ENCODE data around the gene RNF215.

Gene RNF215

GRCh38 chr22:30386960-30387827 is at the start of gene RNF215:
TSS of gene RNF215 (minus strand) at chr22:30387411. CDS start at chr22:30387313, 98 bp downstream.
- DNase-seq = peak; percentile 33

DNA sequence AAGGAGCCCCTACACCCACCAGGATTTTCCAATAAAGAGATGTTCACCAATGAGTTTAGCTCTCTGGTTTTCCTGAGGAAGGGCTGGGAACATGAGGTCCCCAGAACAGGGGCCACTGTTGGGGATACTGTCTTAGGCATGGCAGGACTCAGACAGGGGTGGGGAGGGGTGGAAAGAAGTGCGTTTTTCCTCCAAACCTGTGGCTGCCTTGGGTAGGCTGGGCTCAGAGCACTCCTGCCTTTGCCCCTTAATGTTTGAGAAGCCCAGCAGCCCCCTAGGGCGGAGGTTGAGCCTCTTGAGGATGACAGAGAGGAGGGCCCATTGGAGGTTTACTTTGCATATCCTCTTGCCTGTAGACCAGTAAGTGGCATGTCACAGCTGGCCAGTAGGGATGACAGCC is 49.0 kb upstream of the RNF215 start:
- no peak for DNase-seq

DNA sequence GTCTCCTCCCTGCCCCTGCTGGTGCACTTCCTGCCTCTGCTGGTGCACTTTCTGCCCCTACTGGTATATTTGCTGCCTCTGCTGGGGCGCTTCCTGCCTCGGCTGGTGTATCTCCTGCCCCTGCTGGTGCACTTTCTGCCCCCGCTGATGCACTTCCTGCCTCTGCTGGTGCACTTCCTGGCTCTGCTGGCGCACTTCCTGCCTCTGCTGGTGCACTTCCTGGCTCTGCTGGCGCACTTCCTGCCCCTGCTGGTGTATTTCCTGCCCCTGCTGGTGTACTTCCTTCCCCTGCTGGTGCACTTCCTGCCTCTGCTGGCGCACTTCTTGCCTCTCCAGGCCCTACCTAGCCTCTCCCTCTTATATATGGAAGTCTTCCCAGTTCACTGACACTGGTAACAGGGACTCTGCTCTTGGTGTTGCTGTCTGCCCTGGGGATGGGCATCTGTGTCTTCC is 48.5 kb upstream of the RNF215 start:
- DNase-seq = peak; percentile 49

GRCh38 chr22:30434843-30435242 is 47.6 kb upstream of the RNF215 start:
- no peak for DNase-seq

- DNase-seq = no peak
These were observed 46.6 kb upstream of the RNF215 start for GRCh38 chr22:30433773-30434172.

- no peak for DNase-seq
These were observed 46.0 kb upstream of the RNF215 start for GRCh38 chr22:30433227-30433626.

DNA sequence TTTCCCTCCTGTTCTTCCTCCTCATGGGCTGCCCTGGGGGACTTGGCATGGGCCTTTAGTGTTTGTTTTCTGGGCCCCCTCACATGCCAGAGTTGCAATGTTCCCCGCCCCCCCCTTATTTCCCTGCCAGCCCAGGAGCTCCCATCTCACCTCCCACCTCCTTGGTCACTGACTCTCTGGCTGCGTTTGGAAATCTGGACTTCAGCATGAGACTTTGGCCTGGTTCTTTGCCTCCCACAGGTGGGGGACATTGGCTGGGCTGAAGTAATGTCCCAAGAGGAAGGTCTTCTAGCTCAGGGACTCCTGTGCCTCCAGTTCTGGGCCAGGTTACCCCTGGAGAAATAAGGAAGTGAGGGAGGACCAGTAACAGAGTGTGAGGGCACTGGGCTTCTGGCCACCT is 45.3 kb upstream of the RNF215 start:
- no peak for DNase-seq

DNA sequence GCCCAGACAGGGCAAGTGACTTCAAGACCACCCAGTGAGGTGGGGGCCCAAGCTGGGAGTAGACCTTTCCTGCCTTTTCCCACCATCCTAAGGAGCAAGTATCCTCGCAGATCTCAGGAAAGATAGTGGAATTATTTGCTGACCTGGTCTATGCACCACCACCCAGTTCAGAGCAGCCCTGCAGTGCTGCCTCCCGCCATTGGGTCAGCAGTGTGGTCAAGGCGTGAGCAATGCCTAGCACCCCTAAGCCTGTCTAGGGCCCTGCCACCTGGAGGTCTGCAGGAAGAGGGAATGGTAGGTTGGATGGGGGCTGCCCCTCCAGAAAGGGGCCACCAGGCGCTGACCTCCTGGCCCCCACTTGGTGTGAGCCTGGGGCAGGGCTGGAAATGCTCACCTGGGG is 44.9 kb upstream of the RNF215 start:
- no peak for DNase-seq

DNA sequence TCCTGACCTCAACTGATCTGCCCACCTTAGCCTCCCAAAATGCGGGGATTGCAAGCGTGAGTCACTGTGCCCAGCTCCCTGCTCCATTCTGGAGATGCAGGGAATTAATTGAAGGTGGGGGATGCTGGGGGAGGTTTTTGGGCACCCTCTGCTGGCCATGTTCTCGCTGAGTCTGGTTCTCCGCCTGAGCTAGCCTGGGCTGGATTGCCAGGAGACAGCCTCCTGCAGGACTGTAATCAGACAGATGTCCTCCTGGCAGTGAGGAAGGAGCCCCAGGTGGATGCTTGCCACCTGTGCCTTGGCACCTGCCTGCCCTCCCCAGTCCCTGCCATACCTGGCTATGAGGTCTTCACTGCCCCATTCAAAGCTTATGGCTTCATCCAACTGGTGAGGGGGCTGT is 43.7 kb upstream of the RNF215 start:
- DNase-seq = no peak

DNA sequence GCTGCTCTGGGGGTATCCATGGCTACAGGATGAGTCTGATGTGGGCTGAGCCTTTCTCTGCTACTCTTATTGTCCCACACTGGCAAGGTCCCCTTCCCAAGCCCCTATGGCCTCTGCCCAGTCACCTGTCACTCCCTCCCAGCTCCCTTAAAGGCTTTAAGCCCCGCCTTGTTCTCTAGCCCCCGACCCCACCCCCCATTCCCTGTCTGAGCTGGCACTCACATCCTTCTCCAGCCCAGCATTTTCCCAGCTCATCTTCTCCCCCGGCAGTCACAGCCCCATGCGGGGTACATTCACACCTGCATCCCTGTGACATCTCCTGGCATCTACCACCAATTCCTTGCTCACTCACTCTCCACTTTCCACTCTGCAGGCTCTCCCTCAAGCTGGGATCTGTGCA is 42.7 kb upstream of the RNF215 start:
- no peak for DNase-seq

- DNase-seq = no peak
These were observed 40.7 kb upstream of the RNF215 start for GRCh38 chr22:30427871-30428270.

DNA sequence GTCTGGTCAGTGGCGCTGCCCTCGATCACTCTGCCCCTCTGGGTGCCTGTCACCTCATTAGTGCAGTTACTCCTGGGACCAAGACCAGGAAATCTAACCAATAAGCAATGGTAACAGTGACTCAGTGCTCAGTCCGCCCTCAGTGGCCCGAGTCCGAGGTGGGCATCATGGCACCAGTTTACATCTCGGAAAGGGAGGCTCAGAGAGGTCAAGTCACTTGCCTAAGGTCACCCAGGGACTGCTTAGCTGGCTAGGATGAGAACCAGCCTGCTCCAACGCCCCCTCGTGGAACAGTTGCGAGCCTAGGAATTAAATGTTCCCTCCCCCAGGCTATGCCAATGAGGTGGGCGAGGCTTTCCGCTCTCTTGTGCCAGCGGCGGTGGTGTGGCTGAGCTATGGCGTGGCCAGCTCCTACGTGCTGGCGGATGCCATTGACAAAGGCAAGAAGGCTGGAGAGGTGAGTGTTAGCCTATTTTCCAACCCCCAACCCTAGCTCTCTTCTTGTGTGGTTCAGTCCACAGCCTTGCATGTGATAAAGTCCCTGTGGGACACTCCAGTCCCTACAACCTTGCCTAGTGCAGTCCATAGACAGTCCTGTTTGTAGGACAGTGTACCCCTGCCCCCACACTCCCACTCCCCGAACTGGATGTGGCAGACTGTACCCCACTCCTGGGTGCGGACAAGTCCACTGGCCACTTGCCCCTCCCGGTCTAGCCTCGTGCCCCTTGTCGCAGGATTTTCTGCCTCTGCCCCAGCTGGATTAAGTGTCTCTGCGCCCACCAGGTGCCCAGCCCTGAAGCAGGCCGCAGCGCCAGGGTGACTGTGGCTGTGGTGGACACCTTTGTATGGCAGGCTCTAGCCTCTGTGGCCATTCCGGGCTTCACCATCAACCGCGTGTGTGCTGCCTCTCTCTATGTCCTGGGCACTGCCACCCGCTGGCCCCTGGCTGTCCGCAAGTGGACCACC is 39.5 kb upstream of the RNF215 start:
- peak; percentile 87 for DNase-seq

DNA sequence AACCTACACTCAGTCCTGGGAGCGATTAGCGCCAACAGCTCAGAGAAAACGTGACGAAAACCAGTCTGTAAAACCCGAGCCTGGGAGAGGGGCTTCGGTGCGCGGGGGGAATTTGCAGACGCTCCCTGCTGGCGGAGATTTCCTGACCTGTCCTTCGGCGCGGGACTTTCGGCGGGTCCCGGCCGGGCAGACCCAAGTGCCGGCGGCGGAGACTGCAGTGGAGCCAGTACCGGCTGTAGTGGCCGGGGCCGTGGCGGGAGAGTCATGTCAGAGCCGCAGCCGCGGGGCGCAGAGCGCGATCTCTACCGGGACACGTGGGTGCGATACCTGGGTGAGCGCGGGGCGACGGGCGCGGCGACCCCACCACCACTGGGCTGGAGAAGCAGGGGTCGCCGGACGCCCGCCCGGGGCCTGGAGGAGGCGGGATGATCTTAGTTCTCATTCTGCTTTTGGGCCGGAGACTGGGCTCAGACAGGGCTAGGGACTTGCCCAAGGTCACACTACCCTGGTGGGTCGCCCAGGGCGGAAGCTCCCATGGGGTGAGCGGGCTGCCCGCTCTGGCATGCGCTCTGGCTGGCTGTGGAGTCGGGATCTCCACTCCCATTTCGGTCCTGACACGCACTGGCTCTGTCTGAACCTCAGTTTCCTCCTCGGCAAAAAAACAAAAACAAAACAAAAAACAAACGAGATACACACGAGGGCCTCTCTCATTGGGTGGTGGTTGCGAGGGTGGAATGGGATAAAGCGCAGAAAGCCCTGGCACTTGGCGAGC is 38.6 kb upstream of the RNF215 start, which contains the start of gene MTFP1:
TSS of gene MTFP1 (plus strand) at position 153 of the 772 bp plus-strand sequence. CDS start at position 265, 112 bp downstream.
- peak; percentile 51 for DNase-seq

DNA sequence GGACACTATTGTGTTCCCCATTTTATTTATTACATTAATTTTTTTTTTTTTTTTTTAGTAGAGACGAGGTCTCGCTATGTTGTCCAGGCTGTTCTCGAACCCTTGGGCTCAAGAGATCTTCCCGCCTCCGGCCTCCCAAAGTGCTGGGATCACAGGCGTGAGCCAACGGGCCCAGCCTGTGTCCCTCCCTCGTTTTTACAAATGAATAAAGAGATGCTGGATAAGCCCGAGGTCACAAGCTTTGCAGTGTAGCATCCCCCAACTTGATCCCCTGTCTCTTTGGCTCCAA is 38.1 kb upstream of the RNF215 start:
- DNase-seq = no peak

- peak; percentile 60 for DNase-seq
These were observed 37.5 kb upstream of the RNF215 start for GRCh38 chr22:30424534-30425326.

DNA sequence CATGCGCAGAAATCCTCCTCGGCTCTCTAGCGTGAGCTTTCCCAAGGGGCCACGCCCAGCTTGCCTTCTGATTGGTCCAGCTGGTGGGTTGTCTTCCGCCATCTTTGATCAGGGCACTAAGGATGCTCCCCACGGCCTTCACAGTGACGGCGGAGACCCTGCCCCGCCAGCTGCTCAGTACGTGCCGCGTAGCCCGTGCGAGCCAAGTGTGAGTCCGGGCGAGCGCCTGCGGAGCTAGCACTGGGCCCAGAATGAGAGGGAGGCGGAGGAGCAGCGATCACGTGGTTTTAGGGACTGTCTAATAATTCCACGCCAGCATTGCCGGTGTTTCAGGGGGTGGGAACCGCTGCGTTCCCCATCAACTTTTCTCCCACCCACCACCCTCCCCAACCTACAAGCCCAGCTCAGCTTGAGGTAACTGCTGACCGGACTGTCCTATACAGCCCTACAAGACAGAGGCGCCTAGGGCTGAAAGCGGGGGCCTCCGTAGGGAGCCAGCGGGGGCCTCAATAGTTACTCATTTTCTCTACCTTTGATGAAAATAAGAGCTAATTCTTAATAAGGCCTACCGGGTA is 36.8 kb upstream of the RNF215 start:
- peak; percentile 98 for DNase-seq

GRCh38 chr22:30423301-30423958 is 36.2 kb upstream of the RNF215 start:
- DNase-seq = no peak

DNA sequence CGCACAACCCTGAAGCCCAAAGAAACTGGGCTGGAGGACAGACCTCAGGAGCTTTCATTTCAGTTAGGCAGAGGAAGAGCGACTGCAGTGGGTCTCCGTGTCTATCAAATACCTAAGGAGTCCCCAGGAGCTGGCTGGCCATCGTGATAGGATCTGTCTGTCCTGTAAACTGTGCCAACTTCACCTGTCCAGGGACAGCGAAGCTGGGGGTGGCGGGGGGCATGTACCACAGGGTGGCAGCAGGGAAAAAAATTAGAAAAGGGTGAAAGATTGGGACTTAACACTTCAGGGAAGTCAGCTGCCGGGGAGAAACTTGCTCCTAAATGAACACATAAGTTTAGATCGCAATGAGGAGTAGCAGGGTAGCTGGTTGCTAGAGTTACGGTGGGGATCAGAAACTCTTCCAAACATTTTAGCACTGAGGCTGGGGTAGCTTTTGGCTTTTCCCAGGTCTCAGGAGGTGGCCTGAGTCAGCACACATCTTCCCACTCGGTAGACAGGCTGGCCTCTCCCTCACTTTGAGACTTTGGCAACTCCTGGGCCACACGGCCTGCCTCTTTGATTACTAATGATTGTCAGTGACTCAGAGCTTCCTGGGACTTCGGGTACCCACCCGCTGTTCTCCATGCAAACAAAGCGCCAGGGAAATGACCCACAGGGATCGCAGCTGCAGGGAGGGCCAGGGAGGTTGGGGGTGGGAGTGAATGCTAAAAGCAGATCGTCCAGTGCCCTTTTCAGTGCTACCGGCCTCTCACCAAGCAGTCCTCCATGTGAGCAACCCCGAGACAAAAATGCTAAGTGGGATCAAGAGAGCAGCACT is 35.5 kb upstream of the RNF215 start:
- no peak for DNase-seq

DNA sequence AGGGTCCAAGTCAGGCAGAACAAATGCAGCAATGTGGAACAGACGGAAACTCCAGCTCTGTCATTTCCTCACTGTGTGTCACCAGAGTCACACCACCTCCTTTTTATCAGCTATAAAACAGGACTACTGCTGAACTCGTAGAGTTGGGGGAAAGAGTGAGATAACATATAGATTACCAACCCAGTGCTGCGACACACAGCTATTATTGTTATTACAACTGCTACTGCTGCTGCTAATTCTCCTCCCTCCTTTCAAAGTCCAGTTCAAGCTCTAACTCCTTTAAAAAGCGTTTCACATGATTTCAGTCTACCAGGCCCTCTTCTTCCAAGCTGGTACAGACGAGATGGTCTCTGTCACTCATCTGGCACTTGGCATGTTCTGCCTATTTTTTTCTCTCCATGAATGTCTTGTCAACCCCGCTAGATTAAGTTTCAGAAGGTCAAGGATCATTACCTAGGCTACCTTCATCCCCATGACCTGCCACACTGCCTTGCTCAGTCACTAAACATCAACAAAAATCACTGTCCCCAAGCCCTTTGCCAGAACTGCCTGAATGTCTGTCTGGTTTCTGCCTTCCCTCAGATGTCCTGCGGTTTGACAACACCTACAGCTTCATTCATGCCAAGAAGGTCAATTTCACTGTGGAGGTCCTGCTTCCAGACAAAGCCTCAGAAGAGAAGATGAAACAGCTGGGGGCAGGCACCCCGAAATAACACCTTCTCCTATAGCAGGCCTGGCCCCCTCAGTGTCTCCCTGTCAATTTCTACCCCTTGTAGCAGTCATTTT is 34.7 kb upstream of the RNF215 start:
- DNase-seq = no peak
